ENCODE results near the gene MAP2K4. TPM values are rescaled to one million over a fixed set of nuclear protein-coding genes. Genes with fewer than 3 reads are reported as not detected.

Gene MAP2K4
- total and polyA plus RNA-seq, 2 donors (not counting 1 experiment from before 2014, with no cell fraction given), result 23.5 to 25.4 TPM

DNA sequence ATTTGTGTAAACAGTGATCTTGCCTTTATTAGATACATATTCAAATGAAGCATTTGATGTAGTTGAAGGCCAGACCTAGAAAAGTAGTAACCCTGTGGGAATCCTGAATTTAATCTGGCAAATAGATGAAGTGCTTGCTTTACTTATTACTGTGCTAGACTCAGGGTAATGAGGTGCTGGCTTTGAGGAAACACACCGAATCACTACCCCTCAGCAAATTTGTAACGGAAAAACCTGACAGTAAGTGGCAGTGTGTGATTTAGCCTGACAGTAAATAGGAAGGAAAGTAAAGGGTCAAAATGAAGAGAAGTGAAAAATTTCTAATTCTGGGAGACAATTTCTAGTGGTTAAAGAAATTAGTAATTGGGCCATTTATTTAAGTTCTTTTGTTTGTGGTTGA lies 90.2 kb downstream of the MAP2K4 start:
- Histone ChIP-seq H3K27ac (ENCODE audit: insufficient read depth, low read length) (no peak overlapping the region), H3K4me1 (ENCODE audit: control insufficient read depth, extremely low read depth, insufficient read depth, low read length) (no peaks in the 10 kb centered on the region), H3K4me3 (replicated peaks in 1 of 4; ENCODE audit: control extremely low read depth in 1 of 4, insufficient read depth in 1 of 4, low read depth in 3 of 4, low read length in 4 of 4) (no peak overlapping the region), H3K27me3 (ENCODE audit: control insufficient read depth, insufficient read depth, low read length) (no peaks in the 10 kb centered on the region), H4K20me1 (ENCODE audit: control insufficient read depth, extremely low read depth, insufficient read depth, low read length) (no peaks in the 10 kb centered on the region), H3K9ac (ENCODE audit: insufficient read depth, low read length) (no peak overlapping the region), H3K79me2 (ENCODE audit: control insufficient read depth, insufficient read depth, low read length) (no peaks in the 10 kb centered on the region), H3K9me3 (ENCODE audit: control insufficient read depth, insufficient read depth, low read depth, low read length) (no peaks in the 10 kb centered on the region), H3K36me3 (ENCODE audit: control insufficient read depth, insufficient read depth, low read length) (no peaks in the 10 kb centered on the region), H3K4me2 (ENCODE audit: extremely low read depth, insufficient read depth, low read length) (no peak overlapping the region), H2AFZ (ENCODE audit: low read length) (no peak overlapping the region)
- no peak for DNase-seq (ENCODE audit: low read depth in 2 of 2)
- TF ChIP-seq EZH2 (IDR thresholded peaks at IDR 0.05; ENCODE audit: low read length, missing control alignments), result no peak
- TF ChIP-seq, protein P1, sequence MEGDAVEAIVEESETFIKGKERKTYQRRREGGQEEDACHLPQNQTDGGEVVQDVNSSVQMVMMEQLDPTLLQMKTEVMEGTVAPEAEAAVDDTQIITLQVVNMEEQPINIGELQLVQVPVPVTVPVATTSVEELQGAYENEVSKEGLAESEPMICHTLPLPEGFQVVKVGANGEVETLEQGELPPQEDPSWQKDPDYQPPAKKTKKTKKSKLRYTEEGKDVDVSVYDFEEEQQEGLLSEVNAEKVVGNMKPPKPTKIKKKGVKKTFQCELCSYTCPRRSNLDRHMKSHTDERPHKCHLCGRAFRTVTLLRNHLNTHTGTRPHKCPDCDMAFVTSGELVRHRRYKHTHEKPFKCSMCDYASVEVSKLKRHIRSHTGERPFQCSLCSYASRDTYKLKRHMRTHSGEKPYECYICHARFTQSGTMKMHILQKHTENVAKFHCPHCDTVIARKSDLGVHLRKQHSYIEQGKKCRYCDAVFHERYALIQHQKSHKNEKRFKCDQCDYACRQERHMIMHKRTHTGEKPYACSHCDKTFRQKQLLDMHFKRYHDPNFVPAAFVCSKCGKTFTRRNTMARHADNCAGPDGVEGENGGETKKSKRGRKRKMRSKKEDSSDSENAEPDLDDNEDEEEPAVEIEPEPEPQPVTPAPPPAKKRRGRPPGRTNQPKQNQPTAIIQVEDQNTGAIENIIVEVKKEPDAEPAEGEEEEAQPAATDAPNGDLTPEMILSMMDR (conservative IDR thresholded peaks at IDR 0.05 in 1 of 2, IDR thresholded peaks at IDR 0.05 in 1 of 2; ENCODE audit: low read depth in 1 of 2, low read length in 2 of 2), result no peak

DNA sequence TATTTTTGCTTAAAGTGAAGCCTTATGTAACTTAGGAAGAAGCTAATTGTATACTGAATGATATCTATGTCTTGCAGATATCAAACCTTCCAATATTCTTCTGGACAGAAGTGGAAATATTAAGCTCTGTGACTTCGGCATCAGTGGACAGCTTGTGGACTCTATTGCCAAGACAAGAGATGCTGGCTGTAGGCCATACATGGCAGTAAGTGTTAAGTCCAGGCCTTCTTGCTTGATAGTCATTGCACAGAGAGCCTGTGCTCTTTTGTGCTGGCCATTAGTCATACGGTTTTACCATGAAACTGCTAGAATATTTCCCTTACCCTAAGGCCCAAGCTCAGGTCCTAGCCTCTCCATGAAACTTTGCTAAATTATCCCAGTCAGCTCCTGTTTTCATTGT lies 92.5 kb downstream of the MAP2K4 start:
- Histone ChIP-seq H3K4me3 (replicated peaks in 1 of 4; ENCODE audit: control extremely low read depth in 1 of 4, insufficient read depth in 1 of 4, low read depth in 3 of 4, low read length in 4 of 4) (no peak overlapping the region), H4K20me1 (ENCODE audit: control insufficient read depth, extremely low read depth, insufficient read depth, low read length) (no peaks in the 10 kb centered on the region), H3K4me2 (ENCODE audit: extremely low read depth, insufficient read depth, low read length) (no peak overlapping the region), H3K79me2 (ENCODE audit: control insufficient read depth, insufficient read depth, low read length) (no peaks in the 10 kb centered on the region), H3K27me3 (ENCODE audit: control insufficient read depth, insufficient read depth, low read length) (no peaks in the 10 kb centered on the region), H3K36me3 (ENCODE audit: control insufficient read depth, insufficient read depth, low read length) (no peaks in the 10 kb centered on the region), H2AFZ (ENCODE audit: low read length) (no peak overlapping the region), H3K27ac (ENCODE audit: insufficient read depth, low read length) (no peak overlapping the region), H3K9ac (ENCODE audit: insufficient read depth, low read length) (no peak overlapping the region), H3K4me1 (ENCODE audit: control insufficient read depth, extremely low read depth, insufficient read depth, low read length) (no peaks in the 10 kb centered on the region), H3K9me3 (ENCODE audit: control insufficient read depth, insufficient read depth, low read depth, low read length) (no peaks in the 10 kb centered on the region)
- TF ChIP-seq, protein P1 (conservative IDR thresholded peaks at IDR 0.05 in 1 of 2, IDR thresholded peaks at IDR 0.05 in 1 of 2; ENCODE audit: low read depth in 1 of 2, low read length in 2 of 2), result no peak
- no peak for TF ChIP-seq EZH2 (IDR thresholded peaks at IDR 0.05; ENCODE audit: low read length, missing control alignments)
- no peak for DNase-seq (ENCODE audit: low read depth in 2 of 2)

DNA sequence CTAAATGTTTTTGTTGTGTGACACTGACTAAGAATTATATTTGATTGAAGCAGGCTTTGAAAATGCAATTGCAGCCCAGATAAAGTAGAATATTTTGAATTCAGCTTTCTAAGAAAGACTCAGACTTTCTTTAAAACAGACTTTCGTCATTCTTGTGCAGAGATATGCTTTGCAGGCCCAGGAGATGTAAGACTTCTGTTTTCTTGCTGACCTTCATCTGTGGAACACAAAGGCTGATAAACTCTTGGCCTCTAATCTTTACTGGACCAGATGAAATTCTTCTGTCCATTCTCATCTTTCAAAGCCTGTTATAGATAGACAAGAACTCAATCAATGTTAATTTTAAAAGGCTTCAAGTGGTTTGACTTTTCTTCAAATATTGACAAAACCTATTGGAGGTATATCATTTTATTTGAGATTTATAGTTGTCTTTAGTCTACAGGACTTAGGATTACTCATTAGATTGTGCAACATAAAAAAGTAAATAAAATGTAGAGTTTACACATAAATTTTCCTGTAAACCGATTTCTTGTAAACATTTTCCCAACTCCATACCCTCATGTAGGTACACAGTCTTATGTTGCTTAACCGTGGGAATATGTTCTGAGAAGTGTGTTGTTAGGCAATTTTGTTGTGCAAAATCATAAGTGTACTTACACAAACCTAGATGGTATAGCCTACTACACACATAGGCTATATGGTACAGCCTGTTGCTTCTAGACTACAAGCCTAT lies 94.2 kb downstream of the MAP2K4 start:
- no peak overlapping the region for H3K27ac ChIP-seq (ENCODE audit: insufficient read depth, low read length)
- no peak for TF ChIP-seq EZH2 (IDR thresholded peaks at IDR 0.05; ENCODE audit: low read length, missing control alignments)
- no peak overlapping the region for H2AFZ ChIP-seq (ENCODE audit: low read length)
- no peaks in the 10 kb centered on the region for H3K9me3 ChIP-seq (ENCODE audit: control insufficient read depth, insufficient read depth, low read depth, low read length)
- no peaks in the 10 kb centered on the region for H3K79me2 ChIP-seq (ENCODE audit: control insufficient read depth, insufficient read depth, low read length)
- no peak overlapping the region for H3K9ac ChIP-seq (ENCODE audit: insufficient read depth, low read length)
- DNase-seq (ENCODE audit: low read depth in 2 of 2), result peak in 1 of 2 donors; percentile 34
- H3K4me3 ChIP-seq (replicated peaks in 1 of 4; ENCODE audit: control extremely low read depth in 1 of 4, insufficient read depth in 1 of 4, low read depth in 3 of 4, low read length in 4 of 4), result no peak overlapping the region
- no peak overlapping the region for H3K4me2 ChIP-seq (ENCODE audit: extremely low read depth, insufficient read depth, low read length)
- H4K20me1 ChIP-seq (ENCODE audit: control insufficient read depth, extremely low read depth, insufficient read depth, low read length), result no peaks in the 10 kb centered on the region
- no peaks in the 10 kb centered on the region for H3K36me3 ChIP-seq (ENCODE audit: control insufficient read depth, insufficient read depth, low read length)
- H3K27me3 ChIP-seq (ENCODE audit: control insufficient read depth, insufficient read depth, low read length), result no peaks in the 10 kb centered on the region
- H3K4me1 ChIP-seq (ENCODE audit: control insufficient read depth, extremely low read depth, insufficient read depth, low read length), result no peaks in the 10 kb centered on the region

Data from fibroblast of lung (primary cell).